ENCODE results near the gene NCKAP5. TPM values are rescaled to one million over a fixed set of nuclear protein-coding genes. Genes with fewer than 3 reads are reported as not detected.

The NCKAP5 gene
- total and polyA plus RNA-seq, 2 donors (not counting 1 experiment from before 2014, with no cell fraction given), result not detected

- Histone ChIP-seq H3K9ac (ENCODE audit: low read length) (no peak overlapping the region), H4K20me1 (ENCODE audit: control insufficient read depth, insufficient read depth, low read length, poor library complexity, severe bottlenecking) (no peaks in the 10 kb centered on the region), H3K79me2 (ENCODE audit: control insufficient read depth, insufficient read depth, low read length) (no peaks in the 10 kb centered on the region), H3K9me3 (ENCODE audit: control extremely low read depth in 1 of 3, control insufficient read depth in 2 of 3, insufficient read depth in 1 of 3, low read length in 2 of 3) (no peaks in the 10 kb centered on the region), H3K4me1 (ENCODE audit: control insufficient read depth in 2 of 2, insufficient read depth in 2 of 2, low read length in 2 of 2) (no peaks in the 10 kb centered on the region), H2AFZ (ENCODE audit: insufficient read depth, low read depth, low read length, poor library complexity, severe bottlenecking) (no peak overlapping the region), H3K36me3 (replicated peaks in 1 of 2; ENCODE audit: control extremely low read depth in 1 of 2, control insufficient read depth in 1 of 2, extremely low read depth in 1 of 2, insufficient read depth in 2 of 2, low read length in 1 of 2) (no peaks in the 10 kb centered on the region), H3K4me2 (replicated peaks; ENCODE audit: low read depth, low read length, poor library complexity, severe bottlenecking) (no peak overlapping the region), H3K27ac (ENCODE audit: low read length in 2 of 2) (no peak overlapping the region), H3K27me3 (replicated peaks in 1 of 4; ENCODE audit: control extremely low read depth in 1 of 4, control insufficient read depth in 3 of 4, insufficient read depth in 4 of 4, low read length in 3 of 4) (no peaks in the 10 kb centered on the region), H3K4me3 (ENCODE audit: control extremely low read depth in 1 of 5, extremely low read depth in 1 of 5, insufficient read depth in 1 of 5, low read depth in 2 of 5, low read length in 4 of 5) (no peak overlapping the region)
- ATAC-seq (ENCODE audit: low read depth) (no peak), DNase-seq (no peak)
- intact Hi-C loops (cut with micrococcal nuclease), result no loop called here
- no peak overlapping the region for H3K4me3 Mint-ChIP-seq
- ChIA-PET POLR2A (no interaction called here), CTCF (no interaction called here)
- no peaks in the 10 kb centered on the region for H3K27me3 Mint-ChIP-seq
- no peak overlapping the region for H3K27ac Mint-ChIP-seq
- 80% methylated on average over 1 of the region's 2 CpGs for WGBS (ENCODE audit: insufficient coverage)
- H3K9me3 Mint-ChIP-seq (ENCODE audit: insufficient read depth), result peaks cover 2% of the 10 kb centered on the region
- TF ChIP-seq EZH2 (IDR thresholded peaks at IDR 0.05; ENCODE audit: borderline replicate concordance, insufficient read depth, low read depth, low read length, poor library complexity, severe bottlenecking), result no peak
- no peak for TF ChIP-seq CTCF (IDR thresholded peaks at IDR 0.05)
- no peaks in the 10 kb centered on the region for H3K4me1 Mint-ChIP-seq
Measured at GRCh38 chr2:133400411-133400810, 167.9 kb downstream of the NCKAP5 start.

- Mint-ChIP-seq H3K4me3 (no peak overlapping the region), H3K4me1 (no peaks in the 10 kb centered on the region), H3K27me3 (peaks cover 2% of the 10 kb centered on the region), H3K9me3 (ENCODE audit: insufficient read depth) (peaks cover 2% of the 10 kb centered on the region), H3K27ac (no peak overlapping the region)
- H3K27me3 ChIP-seq (replicated peaks in 1 of 4; ENCODE audit: control extremely low read depth in 1 of 4, control insufficient read depth in 3 of 4, insufficient read depth in 4 of 4, low read length in 3 of 4), result no peaks in the 10 kb centered on the region
- ChIA-PET POLR2A (no interaction called here), CTCF (no interaction called here)
- no peak overlapping the region for H3K27ac ChIP-seq (ENCODE audit: low read length in 2 of 2)
- DNase-seq (no peak), ATAC-seq (ENCODE audit: low read depth) (no peak)
- no peaks in the 10 kb centered on the region for H3K4me1 ChIP-seq (ENCODE audit: control insufficient read depth in 2 of 2, insufficient read depth in 2 of 2, low read length in 2 of 2)
- no peak overlapping the region for H3K4me3 ChIP-seq (ENCODE audit: control extremely low read depth in 1 of 5, extremely low read depth in 1 of 5, insufficient read depth in 1 of 5, low read depth in 2 of 5, low read length in 4 of 5)
- H3K79me2 ChIP-seq (ENCODE audit: control insufficient read depth, insufficient read depth, low read length), result no peaks in the 10 kb centered on the region
- peaks cover 0 to 2% (median 0%) of the 10 kb centered on the region in 3 donors for H3K9me3 ChIP-seq (ENCODE audit: control extremely low read depth in 1 of 3, control insufficient read depth in 2 of 3, insufficient read depth in 1 of 3, low read length in 2 of 3)
- H3K9ac ChIP-seq (ENCODE audit: low read length), result no peak overlapping the region
- H3K4me2 ChIP-seq (replicated peaks; ENCODE audit: low read depth, low read length, poor library complexity, severe bottlenecking), result no peak overlapping the region
- intact Hi-C loops (cut with micrococcal nuclease), result no loop called here
- H3K36me3 ChIP-seq (replicated peaks in 1 of 2; ENCODE audit: control extremely low read depth in 1 of 2, control insufficient read depth in 1 of 2, extremely low read depth in 1 of 2, insufficient read depth in 2 of 2, low read length in 1 of 2), result no peaks in the 10 kb centered on the region
- WGBS (ENCODE audit: insufficient coverage), result no CpG with 5 or more reads among the region's 1 CpG
- H2AFZ ChIP-seq (ENCODE audit: insufficient read depth, low read depth, low read length, poor library complexity, severe bottlenecking), result no peak overlapping the region
- H4K20me1 ChIP-seq (ENCODE audit: control insufficient read depth, insufficient read depth, low read length, poor library complexity, severe bottlenecking), result no peaks in the 10 kb centered on the region
- TF ChIP-seq CTCF (IDR thresholded peaks at IDR 0.05), result no peak
- TF ChIP-seq EZH2 (IDR thresholded peaks at IDR 0.05; ENCODE audit: borderline replicate concordance, insufficient read depth, low read depth, low read length, poor library complexity, severe bottlenecking), result no peak
Measured at GRCh38 chr2:133393895-133394294, 174.4 kb downstream of the NCKAP5 start.
